ENCODE data around the gene NR4A2. TPM values are rescaled to one million over a fixed set of nuclear protein-coding genes. Genes with fewer than 3 reads are reported as not detected.

Gene NR4A2
- polyA plus RNA-seq, 1 of the 3 experiments (the other 2 are of a cell fraction): 16.2 TPM

GRCh38 chr2:156352911-156353310 is 20.4 kb upstream of the NR4A2 start:
- Histone ChIP-seq H3K9me2 (no peaks in the 10 kb centered on the region), H3K4me2 (no peak overlapping the region), H3K4me3 (ENCODE audit: low read depth in 2 of 2, low read length in 1 of 2) (no peak overlapping the region), H3K9ac (no peak overlapping the region), H2AFZ (ENCODE audit: low read depth) (no peak overlapping the region), H3K27me3 (ENCODE audit: insufficient read depth) (no peaks in the 10 kb centered on the region), H4K20me1 (ENCODE audit: insufficient read depth) (no peaks in the 10 kb centered on the region), H3K36me3 (replicated peaks in 1 of 2; ENCODE audit: control insufficient read depth in 1 of 2, insufficient read depth in 2 of 2, low read length in 1 of 2) (no peaks in the 10 kb centered on the region), H3K79me2 (ENCODE audit: insufficient read depth) (no peaks in the 10 kb centered on the region), H3F3A (replicated peaks; ENCODE audit: insufficient read depth) (peaks cover 7% of the 10 kb centered on the region), H3K9me3 (no peaks in the 10 kb centered on the region), H3K27ac (ENCODE audit: low read depth in 2 of 2, low read length in 1 of 2) (no peak overlapping the region), H3K4me1 (ENCODE audit: control insufficient read depth in 1 of 2, insufficient read depth in 2 of 2, low read depth in 1 of 2, low read length in 1 of 2) (no peaks in the 10 kb centered on the region)
- TF ChIP-seq PBX3 (IDR thresholded peaks at IDR 0.05) (peak; percentile 29; the same call in 1 of the 2 replicates), RAD21 (IDR thresholded peaks at IDR 0.05; ENCODE audit: low read length) (no peak), FOXJ3 (CRISPR knock-in tag; IDR thresholded peaks at IDR 0.05) (no peak), MAX (IDR thresholded peaks at IDR 0.05; ENCODE audit: low read depth) (no peak), MXI1 (IDR thresholded peaks at IDR 0.05; ENCODE audit: low read depth, low read length) (no peak), USF2 (IDR thresholded peaks at IDR 0.05; ENCODE audit: borderline replicate concordance, low read depth, low read length) (no peak), CHD2 (IDR thresholded peaks at IDR 0.05; ENCODE audit: low read length, partially characterized antibody) (no peak), TEAD4 (IDR thresholded peaks at IDR 0.05; ENCODE audit: borderline replicate concordance, insufficient read depth) (no peak)
- WGBS (ENCODE audit: low lambda C conversion rate): 4% methylated on average over 1 of the region's 1 CpG
- ChIA-PET POLR2A (no interaction called here), CTCF (no interaction called here)
- DNase-seq: no peak

- no peak for TF ChIP-seq REST (IDR thresholded peaks at IDR 0.05; ENCODE audit: low read depth, low read length)
- no peak for TF ChIP-seq NRF1 (IDR thresholded peaks at IDR 0.05; ENCODE audit: low read depth, low read length)
- no peak for TF ChIP-seq USF2 (IDR thresholded peaks at IDR 0.05; ENCODE audit: borderline replicate concordance, low read depth, low read length)
- TF ChIP-seq RCOR1 (IDR thresholded peaks at IDR 0.05; ENCODE audit: low read length): no peak
- TF ChIP-seq TAF1 (IDR thresholded peaks at IDR 0.05; ENCODE audit: borderline replicate concordance, low read depth, low read length): no peak
- TF ChIP-seq ELF1 (IDR thresholded peaks at IDR 0.05): no peak
- TF ChIP-seq EZH2phosphoT487 (IDR thresholded peaks at IDR 0.05; ENCODE audit: borderline replicate concordance, low read depth): no peak
- TF ChIP-seq RXRA (IDR thresholded peaks at IDR 0.05; ENCODE audit: borderline replicate concordance, low read depth): no peak
- TF ChIP-seq TCF12 (IDR thresholded peaks at IDR 0.05): no peak
- TF ChIP-seq MEF2A (IDR thresholded peaks at IDR 0.05; ENCODE audit: borderline replicate concordance, low read depth): no peak
- no peak for TF ChIP-seq USF1 (IDR thresholded peaks at IDR 0.05; ENCODE audit: borderline replicate concordance, low read depth)
- TF ChIP-seq YY1 (IDR thresholded peaks at IDR 0.05; ENCODE audit: low read depth): no peak
- no peak for TF ChIP-seq GATA2 (CRISPR knock-in tag; IDR thresholded peaks at IDR 0.05)
- TF ChIP-seq RAD21 (IDR thresholded peaks at IDR 0.05; ENCODE audit: low read length): no peak
- Histone ChIP-seq H3K9me3 (no peaks in the 10 kb centered on the region), H3K36me3 (replicated peaks in 1 of 2; ENCODE audit: control insufficient read depth in 1 of 2, insufficient read depth in 2 of 2, low read length in 1 of 2) (no peaks in the 10 kb centered on the region), H3K27ac (ENCODE audit: low read depth in 2 of 2, low read length in 1 of 2) (no peak overlapping the region), H3K27me3 (ENCODE audit: insufficient read depth) (no peaks in the 10 kb centered on the region), H3K79me2 (ENCODE audit: insufficient read depth) (no peaks in the 10 kb centered on the region), H3K4me1 (ENCODE audit: control insufficient read depth in 1 of 2, insufficient read depth in 2 of 2, low read depth in 1 of 2, low read length in 1 of 2) (no peaks in the 10 kb centered on the region), H3F3A (replicated peaks; ENCODE audit: insufficient read depth) (peaks cover 2% of the 10 kb centered on the region), H2AFZ (ENCODE audit: low read depth) (no peak overlapping the region), H3K4me3 (ENCODE audit: low read depth in 2 of 2, low read length in 1 of 2) (no peak overlapping the region), H4K20me1 (ENCODE audit: insufficient read depth) (no peaks in the 10 kb centered on the region), H3K9ac (no peak overlapping the region), H3K4me2 (no peak overlapping the region), H3K9me2 (no peaks in the 10 kb centered on the region)
- ChIA-PET CTCF (interaction anchor here (0.7 to 2.5 kb wide), 3 partner anchors 16 to 241 kb away, joined by 3 to 10 read pairs (median 3); no protein-coding TSS in a partner anchor), POLR2A (no interaction called here)
- 22% methylated on average over 7 of the region's 7 CpGs for WGBS (ENCODE audit: low lambda C conversion rate)
- DNase-seq: no peak
These were observed 18.0 kb upstream of the NR4A2 start for GRCh38 chr2:156350374-156351142.
